HepG2 (cell line): ENCODE measurements around the gene CAPZA1. TPM values are rescaled to one million over a fixed set of nuclear protein-coding genes. Genes with fewer than 3 reads are reported as not detected.

Experiments
- ADNP ChIP-seq: sonication (generic); formaldehyde crosslinking; IDR thresholded peaks from 2 replicates; pipeline ENCODE4 v1.4.0; 2020; ENCODE audit warnings: missing genetic modification reagents
- CHD2 ChIP-seq: IDR thresholded peaks from 2 replicates; pipeline ENCODE4 v1.6.1; 2011; ENCODE audit warnings: low read depth, low read length, improper control_type of control experiment
- DMAP1 ChIP-seq: IDR thresholded peaks from 2 replicates; pipeline ENCODE4 v1.6.1; 2016
- FOXA3 ChIP-seq: IDR thresholded peaks from 2 replicates; pipeline ENCODE4 v1.6.1; 2016; ENCODE audit warnings: missing genetic modification reagents, missing compliant biosample characterization
- FOXO1 ChIP-seq: sonication (generic); formaldehyde crosslinking; IDR thresholded peaks from 2 replicates; pipeline ENCODE4 v1.4.0; 2020; ENCODE audit warnings: missing genetic modification reagents
- FOXP4 ChIP-seq: sonication (generic); formaldehyde crosslinking; IDR thresholded peaks from 2 replicates; pipeline ENCODE4 v1.4.0; 2020; ENCODE audit warnings: missing genetic modification reagents
- IRF9 ChIP-seq: sonication (generic); formaldehyde crosslinking; IDR thresholded peaks from 2 replicates; pipeline ENCODE4 v1.8.0; 2022; ENCODE audit warnings: missing genetic modification reagents, mild to moderate bottlenecking, borderline replicate concordance
- MAZ ChIP-seq, 2 experiments: sonication (generic) in 1 of 2; formaldehyde crosslinking in 1 of 2; IDR thresholded peaks; 2 replicates each; pipeline versions ENCODE4 v1.5.0 to v1.6.1; 2012 to 2020; ENCODE audit warnings: low read depth in 2 of 2, mild to moderate bottlenecking in 2 of 2, borderline replicate concordance in 1 of 2, improper control_type of control experiment in 1 of 2, low read length in 1 of 2, missing genetic modification reagents in 1 of 2, moderate library complexity in 1 of 2
- NR2F6 ChIP-seq, 2 experiments: IDR thresholded peaks; 2 replicates each; pipeline ENCODE4 v1.6.1; 2016; ENCODE audit warnings: antibody characterized with exemption in 1 of 2, mild to moderate bottlenecking in 1 of 2
- STAT6 ChIP-seq: sonication (generic); formaldehyde crosslinking; IDR thresholded peaks from 2 replicates; pipeline ENCODE4 v1.4.0; 2020; ENCODE audit warnings: missing genetic modification reagents, mild to moderate bottlenecking, borderline replicate concordance
- ZBTB3 ChIP-seq: sonication (generic); formaldehyde crosslinking; IDR thresholded peaks from 2 replicates; pipeline ENCODE4 v1.4.0; 2020; ENCODE audit warnings: low read depth, mild to moderate bottlenecking, moderate library complexity, missing genetic modification reagents, borderline replicate concordance
- ZNF598 ChIP-seq: sonication (generic); formaldehyde crosslinking; IDR thresholded peaks from 2 replicates; pipeline ENCODE4 v1.5.1; 2020; ENCODE audit warnings: mild to moderate bottlenecking, missing genetic modification reagents, borderline replicate concordance
- ZNF670 ChIP-seq: sonication (generic); formaldehyde crosslinking; IDR thresholded peaks from 2 replicates; pipeline ENCODE4 v1.8.0; 2022; ENCODE audit warnings: mild to moderate bottlenecking, missing genetic modification reagents, borderline replicate concordance
- ZNF839 ChIP-seq: sonication (generic); formaldehyde crosslinking; IDR thresholded peaks from 2 replicates; pipeline ENCODE4 v1.4.0; 2020; ENCODE audit warnings: missing genetic modification reagents, mild to moderate bottlenecking, borderline replicate concordance
- polyA plus RNA-seq, 8 experiments: library from polyadenylated mRNA; depleted of rRNA in 3 of 8; stranded (reverse) in 7 of 8; unstranded in 1 of 8; fragments of >200 nt; fragmentation: Illumina TruSeq in 4 of 8; extraction: Trizol in 4 of 8; gene quantifications; 2 replicates each; pipeline versions ENCODE4 v1.2.1 to v1.2.3, GENCODE V29; 2011 to 2016; ENCODE audit warnings: low read depth in 4 of 8, missing spikeins in 1 of 8, mixed read lengths in 1 of 8; ENCODE audit not compliant: insufficient read depth in 1 of 8
- total RNA-seq, 5 experiments: library from RNA; depleted of rRNA; stranded (reverse); fragments of >200 nt; fragmentation: Illumina TruSeq; extraction: Trizol; gene quantifications; 2 replicates each; pipeline ENCODE4 v1.2.3, GENCODE V29; 2016; ENCODE audit warnings: low read depth in 1 of 5
- TF ChIP-seq, protein P1 (sequence below): sonication (generic); formaldehyde crosslinking; IDR thresholded peaks from 2 replicates; pipeline ENCODE4 v1.4.0; 2020; ENCODE audit warnings: mild to moderate bottlenecking, missing genetic modification reagents, borderline replicate concordance

Gene CAPZA1
- total and polyA plus RNA-seq, 2 of the 13 experiments (the other 11 are each of a cell fraction or from before 2014, with no cell fraction given), result 67.0 to 117 TPM

- 0 out of 2 replicates have a peak, but pooled peaks have one; percentile 38 for TF ChIP-seq ZNF670 (CRISPR knock-in tag)
- TF ChIP-seq ZNF839 (CRISPR knock-in tag), result no peak
- TF ChIP-seq MAZ (IDR thresholded peaks at IDR 0.05; ENCODE audit: borderline replicate concordance, low read depth, low read length), result peak; percentile 43; the same call in 1 of the 2 replicates
- TF ChIP-seq MAZ (CRISPR knock-in tag; IDR thresholded peaks at IDR 0.05; ENCODE audit: low read depth), result no peak
- peak; percentile 58; the same call in 1 of the 2 replicates for TF ChIP-seq CHD2
- TF ChIP-seq FOXA3 (CRISPR knock-in tag), result peak; percentile 17; the same call in 1 of the 2 replicates
- no peak for TF ChIP-seq FOXO1
- no peak for TF ChIP-seq ADNP (CRISPR knock-in tag)
- peak; percentile 28; the same call in 1 of the 2 replicates for TF ChIP-seq FOXP4 (CRISPR knock-in tag)
- TF ChIP-seq ZNF598, result peak; percentile 75; the same call in 1 of the 2 replicates
- TF ChIP-seq STAT6, result 0 out of 2 replicates have a peak, but pooled peaks have one; percentile 59
- TF ChIP-seq ZBTB3, result 0 out of 2 replicates have a peak, but pooled peaks have one; percentile 35
- TF ChIP-seq, protein P1, sequence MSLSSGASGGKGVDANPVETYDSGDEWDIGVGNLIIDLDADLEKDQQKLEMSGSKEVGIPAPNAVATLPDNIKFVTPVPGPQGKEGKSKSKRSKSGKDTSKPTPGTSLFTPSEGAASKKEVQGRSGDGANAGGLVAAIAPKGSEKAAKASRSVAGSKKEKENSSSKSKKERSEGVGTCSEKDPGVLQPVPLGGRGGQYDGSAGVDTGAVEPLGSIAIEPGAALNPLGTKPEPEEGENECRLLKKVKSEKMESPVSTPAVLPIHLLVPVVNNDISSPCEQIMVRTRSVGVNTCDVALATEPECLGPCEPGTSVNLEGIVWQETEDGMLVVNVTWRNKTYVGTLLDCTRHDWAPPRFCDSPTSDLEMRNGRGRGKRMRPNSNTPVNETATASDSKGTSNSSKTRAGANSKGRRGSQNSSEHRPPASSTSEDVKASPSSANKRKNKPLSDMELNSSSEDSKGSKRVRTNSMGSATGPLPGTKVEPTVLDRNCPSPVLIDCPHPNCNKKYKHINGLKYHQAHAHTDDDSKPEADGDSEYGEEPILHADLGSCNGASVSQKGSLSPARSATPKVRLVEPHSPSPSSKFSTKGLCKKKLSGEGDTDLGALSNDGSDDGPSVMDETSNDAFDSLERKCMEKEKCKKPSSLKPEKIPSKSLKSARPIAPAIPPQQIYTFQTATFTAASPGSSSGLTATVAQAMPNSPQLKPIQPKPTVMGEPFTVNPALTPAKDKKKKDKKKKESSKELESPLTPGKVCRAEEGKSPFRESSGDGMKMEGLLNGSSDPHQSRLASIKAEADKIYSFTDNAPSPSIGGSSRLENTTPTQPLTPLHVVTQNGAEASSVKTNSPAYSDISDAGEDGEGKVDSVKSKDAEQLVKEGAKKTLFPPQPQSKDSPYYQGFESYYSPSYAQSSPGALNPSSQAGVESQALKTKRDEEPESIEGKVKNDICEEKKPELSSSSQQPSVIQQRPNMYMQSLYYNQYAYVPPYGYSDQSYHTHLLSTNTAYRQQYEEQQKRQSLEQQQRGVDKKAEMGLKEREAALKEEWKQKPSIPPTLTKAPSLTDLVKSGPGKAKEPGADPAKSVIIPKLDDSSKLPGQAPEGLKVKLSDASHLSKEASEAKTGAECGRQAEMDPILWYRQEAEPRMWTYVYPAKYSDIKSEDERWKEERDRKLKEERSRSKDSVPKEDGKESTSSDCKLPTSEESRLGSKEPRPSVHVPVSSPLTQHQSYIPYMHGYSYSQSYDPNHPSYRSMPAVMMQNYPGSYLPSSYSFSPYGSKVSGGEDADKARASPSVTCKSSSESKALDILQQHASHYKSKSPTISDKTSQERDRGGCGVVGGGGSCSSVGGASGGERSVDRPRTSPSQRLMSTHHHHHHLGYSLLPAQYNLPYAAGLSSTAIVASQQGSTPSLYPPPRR, result 0 out of 2 replicates have a peak, but pooled peaks have one; percentile 20
- no peak for TF ChIP-seq NR2F6 (IDR thresholded peaks at IDR 0.05)
- TF ChIP-seq NR2F6 (CRISPR knock-in tag; IDR thresholded peaks at IDR 0.05), result peak; percentile 44; the same call in 1 of the 2 replicates
- 0 out of 2 replicates have a peak, but pooled peaks have one; percentile 18 for TF ChIP-seq IRF9
- peak; percentile 63; the same call in 1 of the 2 replicates for TF ChIP-seq DMAP1 (CRISPR knock-in tag)
Measured at GRCh38 chr1:112698366-112699310, 79.0 kb downstream of the CAPZA1 start (continued).
